Measurements from ENCODE around the gene MYEF2.

Gene MYEF2

GRCh38 chr15:48085591-48085930 lies 92.5 kb downstream of the MYEF2 start:
- no peak for DNase-seq

GRCh38 chr15:48084759-48085590 lies 93.1 kb downstream of the MYEF2 start:
- DNase-seq: peak; percentile 69

Measured in RPMI8226 (cell line).